Activated CD4-positive, alpha-beta T cell treated with anti-CD3 and anti-CD28 coated beads for 1 hour (primary cell): ENCODE results near the gene CIPC.

Experiments used
- DNase-seq: peaks from one replicate; pipeline ENCODE4 v3.0.0-alpha.2; 2020

Gene CIPC

DNA sequence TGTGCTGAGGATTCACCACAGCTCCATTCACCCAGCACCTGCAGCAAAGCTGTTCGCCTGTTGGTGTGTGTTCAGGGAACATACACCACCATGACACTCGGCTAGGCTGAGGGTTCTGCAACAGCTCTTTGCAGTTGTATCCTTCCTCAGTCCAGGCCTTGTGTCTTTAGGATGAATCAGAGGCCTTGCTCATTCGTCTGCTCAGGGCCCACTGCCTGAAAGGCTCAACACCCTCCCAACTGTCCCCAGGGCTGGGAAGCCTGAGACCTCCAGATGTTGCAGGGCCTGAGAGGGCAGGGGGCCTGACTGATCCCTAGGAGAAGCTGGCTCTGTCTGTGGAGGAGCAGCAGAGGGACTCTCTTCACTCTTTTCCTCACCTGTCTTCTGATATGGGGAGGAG lies 32.3 kb downstream of the CIPC start:
- DNase-seq = no peak

DNA sequence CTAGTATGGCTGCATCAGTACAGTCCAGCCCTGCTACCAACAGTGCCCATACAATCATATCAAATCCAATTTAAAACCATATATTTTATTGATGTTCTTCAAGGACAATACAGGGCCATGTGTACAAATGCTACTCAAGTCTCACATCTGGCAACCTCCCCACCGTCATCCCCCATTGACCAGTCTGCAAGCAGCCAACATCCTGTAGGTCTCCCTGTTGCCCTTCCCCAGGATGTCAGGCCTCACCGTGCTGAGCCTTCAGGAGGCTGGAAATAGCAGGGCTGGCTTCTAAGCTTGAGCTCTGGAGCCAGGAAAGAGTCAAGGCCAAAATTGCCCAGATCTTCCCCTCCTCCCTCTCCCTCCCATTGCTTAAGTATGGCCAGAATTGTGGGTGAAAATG lies 33.1 kb downstream of the CIPC start:
- no peak for DNase-seq

DNA sequence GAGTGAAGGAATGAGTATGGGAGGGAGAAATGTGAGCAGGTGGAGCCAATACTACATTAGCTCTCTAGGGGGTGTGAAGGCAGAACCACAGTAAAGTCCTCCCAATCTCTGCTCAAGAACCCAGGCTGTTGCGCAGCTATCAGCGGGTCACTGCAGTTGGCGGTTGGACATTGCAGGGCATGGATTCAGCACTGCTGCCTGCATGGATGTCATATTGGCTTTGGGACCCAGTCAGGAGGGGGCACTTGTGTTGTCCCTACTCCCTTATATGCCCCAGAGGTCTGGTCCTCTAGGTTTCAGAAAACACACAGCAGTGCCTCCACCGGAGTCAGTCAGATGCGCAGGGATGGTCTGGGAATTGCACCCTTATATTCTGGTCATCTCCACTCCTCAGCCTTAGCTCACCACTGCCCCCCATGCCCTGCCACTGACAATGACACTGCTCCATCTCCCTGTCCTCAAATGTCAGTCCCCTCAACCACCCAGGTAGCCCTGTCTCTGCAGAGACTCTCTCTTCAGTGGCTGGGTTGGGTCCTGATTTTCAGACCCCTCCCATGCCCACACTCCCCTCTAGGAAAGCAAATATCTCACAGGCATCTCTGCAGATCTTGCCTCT lies 33.9 kb downstream of the CIPC start:
- DNase-seq = no peak

DNA sequence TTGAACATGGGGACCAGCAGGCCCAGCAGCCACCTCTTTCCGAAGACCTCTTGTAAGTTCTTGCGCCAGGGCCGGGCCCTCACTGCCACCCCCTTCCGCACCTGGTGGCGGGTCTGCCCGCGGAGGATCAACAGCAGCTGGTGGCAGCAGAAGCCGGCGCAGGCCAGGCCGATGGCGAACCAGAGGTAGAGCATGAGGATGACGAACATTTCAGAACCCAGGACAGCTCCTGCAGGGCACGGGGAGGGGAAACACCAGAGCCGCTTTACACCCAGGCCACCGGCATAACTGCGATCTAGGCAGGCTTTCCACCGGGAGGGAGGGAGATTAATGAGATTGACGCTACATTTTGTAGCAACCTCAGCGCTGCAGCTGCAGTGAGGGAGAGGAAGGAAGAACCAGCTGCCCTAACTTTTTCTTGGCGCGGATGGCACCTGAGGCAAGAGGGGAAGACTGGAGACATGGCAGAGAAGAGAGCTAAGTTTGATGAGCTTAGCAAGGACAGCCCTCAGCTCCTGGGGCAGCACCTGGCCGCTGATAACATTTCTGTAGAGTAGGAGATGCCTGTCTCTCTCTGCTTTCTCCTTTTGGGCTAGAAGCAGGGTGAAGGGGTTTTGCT lies 35.8 kb downstream of the CIPC start:
- no peak for DNase-seq

DNA sequence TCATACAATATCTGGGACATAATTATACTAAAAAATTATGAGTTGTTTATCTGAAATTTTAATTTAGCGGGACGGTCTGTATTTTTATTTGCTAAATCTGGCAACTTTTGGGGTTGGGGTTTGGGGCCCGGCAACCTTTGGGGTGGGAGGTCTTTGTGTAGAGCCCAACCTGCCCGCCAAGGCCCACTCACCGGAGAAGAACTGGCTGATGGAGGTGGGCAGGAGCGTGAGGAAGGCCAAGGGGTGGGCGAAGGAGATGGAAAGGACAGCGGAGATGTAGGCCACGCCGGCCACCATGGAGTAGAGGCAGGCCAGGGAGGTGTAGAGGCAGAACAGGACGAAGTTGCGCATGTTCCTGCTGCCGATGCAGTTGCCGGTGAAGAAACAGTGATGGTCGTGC lies 41.0 kb downstream of the CIPC start:
- no peak for DNase-seq

DNA sequence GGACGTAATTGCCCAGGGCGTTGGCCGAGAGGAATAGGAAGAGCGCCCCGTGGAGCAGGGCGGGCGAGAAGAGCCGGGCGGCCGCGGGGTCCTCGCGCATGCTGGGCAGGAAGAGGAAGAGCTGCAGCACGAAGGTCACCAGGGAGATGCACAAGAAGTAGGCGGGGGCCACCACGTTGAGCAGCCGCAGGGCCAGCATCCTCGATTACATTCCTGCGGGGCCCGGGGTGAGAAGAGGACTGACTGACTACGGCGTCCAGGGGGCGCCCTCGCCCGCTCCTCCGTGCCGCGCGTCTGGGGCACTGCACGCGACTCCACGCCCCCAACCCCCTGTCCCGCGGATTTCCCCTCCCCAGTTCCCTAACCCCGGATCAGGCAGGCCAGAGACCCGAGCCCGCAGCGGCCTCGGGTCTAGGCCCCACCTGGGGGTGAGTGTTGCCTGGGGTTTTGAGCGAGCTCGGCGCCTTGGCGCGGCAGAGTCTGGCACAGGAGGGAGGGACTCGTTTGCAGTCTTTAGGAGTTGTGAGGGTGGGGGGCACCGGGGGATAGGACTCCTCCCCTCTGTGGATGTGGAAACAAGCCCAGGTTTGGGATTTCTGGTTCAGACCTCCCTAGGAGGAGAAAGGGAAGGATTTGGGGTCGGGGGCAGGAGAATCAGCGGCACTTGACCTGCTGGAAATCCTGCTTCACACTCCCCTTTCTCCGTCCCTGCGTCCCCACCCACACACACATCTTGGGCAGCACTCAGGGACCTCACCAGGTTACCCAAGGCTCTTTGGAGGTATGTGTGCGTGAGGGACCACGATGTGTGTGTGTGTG lies 41.7 kb downstream of the CIPC start:
- DNase-seq = no peak

DNA sequence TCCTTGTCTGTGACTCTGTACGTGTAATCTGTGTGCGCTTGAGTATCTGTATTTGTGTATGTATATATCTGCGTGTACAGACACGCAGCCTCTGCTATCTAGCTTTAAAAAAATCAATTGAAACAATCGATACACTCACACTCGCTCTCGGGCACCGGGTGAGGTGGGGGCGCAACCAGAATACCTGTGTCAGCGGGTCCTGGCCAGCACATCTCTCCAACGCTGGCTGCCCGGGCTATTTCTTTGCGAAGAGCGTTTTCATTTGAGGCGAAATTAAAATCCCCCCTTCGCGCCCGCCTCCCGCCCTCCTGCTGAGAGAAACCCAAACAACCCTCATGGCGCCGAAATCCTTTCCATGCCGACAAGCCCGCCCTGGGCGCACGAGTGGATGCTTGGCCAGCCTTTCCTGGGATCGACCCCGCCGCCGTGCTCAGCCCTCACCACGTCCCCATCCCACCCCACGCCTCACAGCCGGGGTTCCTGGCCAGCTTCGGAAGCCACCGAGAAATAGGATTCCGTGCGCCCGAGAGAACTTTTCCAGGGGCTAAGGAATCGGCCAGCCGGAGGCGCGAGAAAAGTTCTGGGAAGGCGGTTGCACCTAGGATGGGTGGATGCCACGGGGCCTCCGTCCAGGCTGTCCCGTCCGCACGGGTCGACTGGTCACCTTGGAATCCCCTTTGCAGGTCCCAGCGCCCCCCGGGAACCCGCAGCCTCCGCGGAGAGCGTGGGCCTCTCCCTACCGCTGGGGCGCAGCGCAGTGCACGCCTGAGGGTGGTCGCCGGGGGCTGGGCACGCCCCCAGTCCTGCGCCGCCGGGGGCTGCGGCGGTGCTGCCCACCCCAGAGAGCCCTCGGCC lies 42.5 kb downstream of the CIPC start:
- DNase-seq = no peak

DNA sequence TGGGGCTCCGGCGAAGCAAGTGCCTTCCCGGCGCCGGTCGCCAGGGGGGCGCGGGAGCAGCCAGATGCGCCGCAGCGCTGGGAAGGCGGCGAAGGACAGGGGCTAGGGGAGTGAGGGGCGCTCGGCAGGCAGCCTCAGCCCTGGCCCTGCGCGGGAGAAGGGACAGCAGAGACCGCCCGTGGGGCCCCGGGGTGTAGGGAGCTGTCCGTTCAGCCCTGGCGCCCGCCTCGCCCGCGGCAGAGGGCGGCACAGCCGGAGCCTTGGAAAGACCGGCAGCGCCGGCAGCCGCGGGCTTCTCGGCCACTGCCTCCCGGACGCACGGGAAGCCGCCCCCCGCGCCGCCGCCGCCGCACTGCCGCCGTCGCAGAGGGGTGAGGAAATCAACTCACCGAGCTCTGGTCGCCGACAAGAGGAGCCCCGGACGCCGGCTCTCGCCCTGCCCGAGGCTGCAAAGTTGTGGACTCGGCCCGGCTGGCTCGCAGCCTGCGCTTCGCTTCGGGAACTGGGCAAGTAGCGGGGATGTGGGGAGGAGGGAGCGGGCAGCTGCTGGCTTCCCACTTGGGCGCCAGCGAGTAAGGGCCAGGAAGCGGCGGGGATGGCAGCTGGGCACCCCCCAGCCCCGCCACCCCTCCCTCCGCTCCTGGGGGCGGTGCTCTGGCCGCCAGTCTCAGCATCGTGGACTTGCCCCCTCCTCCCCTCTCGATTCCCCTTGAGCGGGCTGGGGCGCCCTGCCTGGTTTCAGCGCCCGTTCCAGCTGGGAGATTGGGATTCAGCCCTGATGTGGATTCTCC lies 43.4 kb downstream of the CIPC start, which contains the start of gene ZDHHC22:
ZDHHC22 (minus strand) TSS at position 578 of the 791 bp plus-strand sequence. CDS start 2,053 bp downstream, outside the sequence.
- no peak for DNase-seq

DNA sequence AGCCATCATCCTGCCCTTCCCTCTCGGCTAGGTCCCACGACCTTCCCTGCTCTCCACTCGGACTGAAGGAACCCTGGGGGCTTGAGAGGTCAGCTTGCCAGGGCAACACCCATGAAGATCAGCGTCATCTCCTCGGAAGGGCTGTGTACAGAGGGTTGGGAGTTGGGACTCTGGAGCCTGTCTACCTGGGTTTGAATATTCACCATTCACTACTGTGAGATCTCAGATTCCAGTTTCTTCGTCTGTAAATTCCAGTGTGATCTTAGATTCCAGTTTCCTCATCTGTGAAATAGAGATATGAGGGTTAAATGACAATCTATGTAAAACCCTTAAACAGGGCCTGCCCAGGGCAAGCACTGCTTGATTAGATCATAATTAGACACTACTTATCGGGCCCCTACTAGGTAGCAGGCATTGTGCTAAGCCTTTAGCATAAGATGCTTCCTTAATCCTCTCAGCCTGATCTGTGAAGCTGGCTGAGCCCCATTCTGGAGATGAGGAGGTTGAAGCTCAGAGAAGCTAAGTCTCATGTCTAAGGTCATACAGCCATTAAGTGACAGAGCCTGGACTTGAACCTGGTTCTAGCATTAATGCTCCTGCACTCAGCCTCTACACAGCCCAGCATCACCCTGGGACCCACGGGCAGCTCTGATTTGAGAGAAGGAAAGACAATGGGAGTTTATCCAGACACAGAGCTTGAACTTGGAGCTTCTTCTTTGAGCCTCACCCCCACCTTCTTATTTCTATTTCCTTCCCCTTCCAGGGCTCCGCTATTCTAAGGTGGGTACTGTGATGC lies 44.1 kb downstream of the CIPC start:
- DNase-seq = no peak

DNA sequence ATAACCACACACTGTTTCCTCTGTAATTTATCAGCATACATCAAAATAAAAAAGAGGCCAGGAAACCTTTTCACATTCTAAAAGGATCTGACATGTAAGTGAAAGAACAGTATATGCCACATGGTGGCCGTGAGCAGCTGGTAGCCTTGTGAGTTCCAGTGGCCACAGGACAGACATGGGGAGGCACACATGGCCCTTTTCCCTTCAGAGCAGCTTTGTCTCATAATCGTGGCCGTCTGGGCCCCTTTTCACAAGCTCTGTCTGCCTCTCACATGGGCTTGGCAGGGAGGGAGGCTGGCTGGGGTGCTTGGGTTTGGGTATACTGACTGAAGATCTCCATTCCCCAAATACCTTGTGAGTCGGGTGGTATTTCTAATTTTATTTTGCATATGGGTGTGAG lies 45.0 kb downstream of the CIPC start:
- no peak for DNase-seq

DNA sequence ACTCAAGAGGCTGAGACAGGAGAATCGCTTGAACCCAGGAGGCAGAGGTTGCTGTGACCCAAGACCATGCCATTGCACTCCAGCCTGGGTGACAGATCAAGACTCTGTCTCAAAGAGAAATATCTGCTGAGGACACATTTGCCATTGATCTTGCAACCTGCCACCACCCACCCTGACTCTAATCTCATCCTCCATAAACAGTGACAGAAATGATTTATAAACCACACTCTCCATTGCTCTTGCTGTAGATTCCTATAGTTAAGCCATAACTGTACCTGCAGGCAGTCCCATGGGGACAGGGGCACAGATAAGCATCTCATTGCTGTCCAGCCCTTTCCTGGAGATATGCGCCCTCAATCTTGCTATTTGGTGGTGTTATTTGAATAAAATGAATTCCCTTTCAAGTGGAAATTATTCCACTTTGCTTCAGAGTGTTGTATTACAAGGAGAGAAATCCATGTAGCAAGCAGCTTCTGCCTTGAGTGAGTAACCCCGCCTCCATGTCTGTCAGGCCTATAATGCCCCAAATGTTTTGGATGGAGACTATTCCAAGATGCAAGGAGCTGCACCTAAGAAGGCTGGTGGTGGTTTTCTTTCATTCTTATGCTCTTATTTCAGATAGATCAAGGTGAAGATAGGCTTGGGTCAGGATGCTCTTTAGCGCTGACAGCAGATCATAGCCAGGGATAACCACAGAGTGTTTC lies 46.5 kb downstream of the CIPC start:
- no peak for DNase-seq

DNA sequence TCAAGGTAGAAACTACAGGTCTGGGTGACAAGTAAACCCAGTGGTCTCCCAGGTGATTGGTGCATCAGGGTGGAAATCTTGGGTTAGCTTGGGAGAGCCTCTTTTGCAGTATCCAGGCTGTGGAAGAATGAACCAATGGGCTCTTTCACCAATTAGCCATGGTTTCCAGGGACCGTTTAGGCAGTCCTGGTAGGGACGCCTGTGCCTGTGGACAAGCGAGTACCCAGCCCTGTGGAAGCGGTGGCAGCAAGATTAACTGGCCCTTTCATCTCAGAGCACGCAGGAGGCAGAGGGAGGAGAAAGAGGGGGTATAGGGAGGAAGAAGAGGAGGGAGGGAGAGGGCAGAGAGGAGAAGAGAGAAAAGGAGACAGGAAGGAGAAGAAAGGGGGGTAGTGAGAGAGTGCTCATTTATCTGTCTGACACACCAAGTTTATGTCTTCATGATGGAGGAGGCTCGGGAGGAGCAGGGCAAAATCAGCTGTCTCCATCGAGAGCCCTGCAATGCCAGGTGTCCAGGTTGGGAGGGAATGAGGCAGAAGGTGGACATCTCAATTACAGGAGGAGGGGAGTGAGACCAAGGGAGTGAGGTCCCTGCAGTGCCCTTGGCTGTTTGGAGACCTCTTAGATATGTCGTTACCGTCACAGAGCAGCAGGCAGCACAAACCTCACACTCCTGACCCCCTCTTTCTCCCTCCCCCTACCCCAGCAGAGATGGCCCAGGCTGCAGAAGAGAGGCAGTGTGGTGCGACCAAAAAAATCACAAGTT lies 48.1 kb downstream of the CIPC start:
- DNase-seq = no peak

DNA sequence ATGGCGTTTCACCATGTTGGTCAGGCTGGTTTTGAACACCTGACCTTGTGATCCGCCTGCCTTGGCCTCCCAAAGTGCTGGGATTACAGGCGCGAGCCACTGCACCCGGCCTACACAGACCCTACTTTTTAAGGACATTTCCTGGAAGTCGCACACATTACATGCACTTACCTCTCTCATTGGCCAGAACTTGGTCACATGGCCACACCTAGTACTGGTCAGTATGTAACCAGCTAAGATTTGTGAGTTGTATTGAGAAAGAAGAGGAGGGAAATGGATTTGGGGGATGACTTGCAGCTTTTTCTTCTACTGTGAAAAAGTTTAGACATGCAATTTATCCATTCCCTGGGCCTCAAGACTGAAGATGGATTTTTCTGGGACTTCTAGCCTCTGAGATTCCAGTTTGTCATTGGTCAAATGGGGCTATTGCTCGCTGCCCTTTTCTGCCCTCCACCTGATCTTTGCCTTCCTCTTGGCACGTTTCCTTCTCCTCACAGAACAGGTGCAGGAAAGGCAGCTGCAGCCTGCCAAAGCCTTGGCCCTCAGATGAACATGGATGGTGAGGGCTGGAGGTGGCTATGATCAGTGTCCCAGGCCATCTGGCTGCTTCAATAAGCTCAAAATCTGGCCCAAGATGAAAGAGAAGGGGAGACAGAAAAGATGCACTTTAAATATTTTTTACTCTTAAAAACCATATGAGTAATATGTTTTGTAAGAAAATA lies 50.6 kb downstream of the CIPC start:
- DNase-seq = no peak

DNA sequence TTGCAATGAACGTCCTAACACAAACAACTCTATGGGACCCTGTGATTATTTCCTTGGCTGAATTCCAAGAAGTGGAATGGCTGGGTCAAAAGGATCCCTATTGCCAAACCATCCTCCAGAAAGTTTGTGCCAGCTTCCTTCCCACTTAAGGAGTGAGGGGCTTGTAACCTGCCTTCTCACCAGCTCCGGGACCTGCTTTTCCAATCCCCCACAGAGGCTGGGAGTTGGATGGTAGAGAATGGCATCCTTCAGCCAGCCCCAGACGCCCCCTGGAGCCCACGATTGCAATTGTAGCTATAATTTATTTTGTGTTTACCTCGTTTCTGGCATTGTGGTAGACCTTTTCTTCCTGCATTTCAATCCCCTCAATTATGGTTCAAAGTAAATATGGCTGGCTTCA lies 53.2 kb downstream of the CIPC start:
- no peak for DNase-seq

DNA sequence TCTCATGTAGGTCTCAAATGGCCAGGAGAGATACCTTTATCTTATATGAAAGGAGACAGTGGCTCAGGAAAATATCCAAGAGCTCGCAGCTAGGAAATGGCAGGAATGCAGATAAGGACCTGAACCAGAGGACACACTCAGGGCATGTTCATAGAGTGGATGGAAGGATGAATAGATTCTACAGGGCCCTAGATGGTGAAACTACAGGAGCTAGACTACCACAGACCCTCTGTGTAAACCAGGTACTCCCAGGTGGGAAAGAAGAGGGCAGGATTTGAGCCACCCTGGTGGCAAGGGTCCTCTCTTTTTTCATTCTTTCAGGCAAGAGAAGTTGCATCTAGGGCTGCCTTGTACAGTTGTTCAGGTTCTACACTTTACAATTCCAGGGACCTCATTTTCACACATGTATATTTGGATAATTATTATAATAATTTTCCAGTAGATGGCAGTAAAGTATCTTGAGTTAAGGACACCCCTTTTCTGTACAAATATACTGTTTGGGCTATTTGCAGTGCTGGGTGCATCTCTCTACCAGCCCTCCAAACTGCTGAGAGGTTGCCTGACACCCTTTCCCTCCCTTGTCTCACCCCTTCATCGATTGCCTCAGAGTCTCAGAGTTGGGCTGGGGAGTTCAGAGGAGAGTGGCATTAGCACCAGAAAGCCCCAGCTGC lies 54.0 kb downstream of the CIPC start:
- no peak for DNase-seq

DNA sequence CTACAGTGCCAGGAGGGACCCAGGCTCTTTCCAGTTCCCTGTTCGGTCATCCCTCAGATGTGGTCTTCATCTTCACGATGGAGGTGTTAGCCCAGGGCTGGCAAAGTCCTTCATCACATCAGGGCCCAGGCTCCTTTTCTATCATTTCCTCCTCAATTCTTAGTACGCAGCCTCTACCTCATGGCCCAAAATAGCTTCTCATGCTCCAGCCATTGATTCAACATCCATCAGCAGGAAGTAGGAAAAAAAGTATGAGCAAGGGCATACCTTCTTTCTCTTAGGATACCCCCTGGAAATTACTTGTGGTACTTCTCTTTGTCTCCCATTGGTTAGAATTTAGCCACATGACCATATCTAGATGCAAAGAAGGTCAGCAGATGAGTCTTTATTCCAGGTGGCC lies 55.7 kb downstream of the CIPC start:
- DNase-seq = no peak

DNA sequence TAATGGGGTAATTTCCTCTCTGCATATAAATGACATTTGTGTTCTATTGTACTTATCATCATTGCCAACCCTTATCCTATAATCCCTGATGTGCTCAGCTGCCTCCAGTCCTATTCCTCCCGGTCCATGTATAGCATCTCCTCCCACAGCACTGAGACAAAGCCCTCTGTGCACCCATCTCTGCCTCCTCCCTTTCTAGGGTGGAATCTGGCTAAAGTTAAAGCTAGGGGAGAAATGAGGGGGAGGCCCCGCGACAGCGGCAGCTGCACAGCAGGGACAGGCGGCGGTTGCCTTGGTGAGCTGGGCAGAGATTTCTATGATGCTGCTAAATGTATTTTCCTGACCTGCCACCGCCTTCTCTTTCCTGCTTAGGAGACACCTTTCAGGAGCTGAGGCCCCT lies 56.4 kb downstream of the CIPC start:
- DNase-seq = no peak

DNA sequence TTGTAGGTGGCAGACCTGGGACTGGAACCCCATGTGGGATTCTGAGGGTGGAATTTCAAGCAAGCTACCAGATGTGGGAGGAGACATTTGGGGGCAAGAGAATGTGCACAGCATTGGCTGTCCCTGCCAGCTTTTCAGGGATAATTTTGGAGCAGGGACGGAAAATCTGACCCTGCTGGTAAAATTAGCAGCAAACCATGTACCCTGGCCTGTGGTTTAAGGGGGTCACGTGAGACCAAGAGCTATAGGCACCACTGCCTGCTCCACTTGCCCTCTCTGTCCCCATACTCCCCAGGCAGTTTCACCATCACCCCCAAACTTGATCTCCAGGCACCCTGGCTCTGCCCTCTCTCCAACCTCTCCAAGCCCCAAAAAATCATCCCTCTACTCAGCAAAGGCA lies 57.0 kb downstream of the CIPC start:
- no peak for DNase-seq

DNA sequence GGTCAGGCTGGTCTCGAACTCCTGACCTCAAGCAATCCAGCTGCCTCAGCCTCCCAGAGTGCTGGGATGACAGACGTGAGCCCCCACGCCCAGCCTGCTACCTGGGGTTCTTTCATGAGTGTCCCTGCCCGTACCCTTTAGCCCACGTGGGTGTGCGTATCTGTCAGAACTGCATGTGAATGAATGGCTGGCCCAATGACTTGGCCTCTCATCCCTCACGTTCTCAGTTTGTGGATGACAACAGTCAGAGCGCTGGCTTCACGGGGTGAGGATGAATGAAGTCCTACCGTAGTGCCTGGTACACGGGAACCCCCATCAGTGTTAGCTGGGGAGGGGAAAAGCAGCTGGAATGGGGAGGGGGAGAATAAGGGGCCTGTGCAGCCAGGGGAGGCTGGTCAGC lies 59.7 kb downstream of the CIPC start:
- DNase-seq = no peak
